Measurements from ENCODE around the gene TMEM161A.
A peak's percentile ranks its signal among the peaks of the same experiment; 100 is the strongest.
"Not testable (repeated sequence)": the region's sequence is repeated elsewhere in the genome, so short reads cannot be mapped to it uniquely, and the experiment has no call there.

The TMEM161A gene

GRCh38 chr19:19140476-19140875 lies 2.2 kb upstream of the TMEM161A start:
- Histone ChIP-seq H3K9me3 (ENCODE audit: control insufficient read depth in 2 of 2, low read length in 2 of 2) (no peaks in the 10 kb centered on the region), H3K27ac (ENCODE audit: low read length) (no peak overlapping the region), H3K27me3 (ENCODE audit: control insufficient read depth in 1 of 2, insufficient read depth in 2 of 2, low read length in 2 of 2) (no peaks in the 10 kb centered on the region), H3K36me3 (ENCODE audit: control insufficient read depth in 2 of 2, insufficient read depth in 2 of 2, low read length in 2 of 2) (no peaks in the 10 kb centered on the region), H3K4me3 (ENCODE audit: low read length in 2 of 2) (no peak overlapping the region), H3K4me1 (ENCODE audit: control insufficient read depth, insufficient read depth, low read length) (peaks cover 12% of the 10 kb centered on the region), H3K9ac (ENCODE audit: low read length in 2 of 2) (no peak overlapping the region)

- H3K27ac ChIP-seq (ENCODE audit: low read length), result no peak overlapping the region
- H3K36me3 ChIP-seq (ENCODE audit: control insufficient read depth in 2 of 2, insufficient read depth in 2 of 2, low read length in 2 of 2), result no peaks in the 10 kb centered on the region
- no peaks in the 10 kb centered on the region for H3K9me3 ChIP-seq (ENCODE audit: control insufficient read depth in 2 of 2, low read length in 2 of 2)
- H3K4me3 ChIP-seq (ENCODE audit: low read length in 2 of 2), result no peak overlapping the region
- H3K4me1 ChIP-seq (ENCODE audit: control insufficient read depth, insufficient read depth, low read length), result peaks cover 13% of the 10 kb centered on the region
- H3K27me3 ChIP-seq (ENCODE audit: control insufficient read depth in 1 of 2, insufficient read depth in 2 of 2, low read length in 2 of 2), result no peaks in the 10 kb centered on the region
- no peak overlapping the region for H3K9ac ChIP-seq (ENCODE audit: low read length in 2 of 2)
These were observed 1.6 kb upstream of the TMEM161A start for GRCh38 chr19:19139876-19140229.

- Histone ChIP-seq H3K4me1 (ENCODE audit: control insufficient read depth, insufficient read depth, low read length) (peaks cover 17% of the 10 kb centered on the region), H3K27ac (ENCODE audit: low read length) (peak overlapping the region; percentile 37), H3K36me3 (ENCODE audit: control insufficient read depth in 2 of 2, insufficient read depth in 2 of 2, low read length in 2 of 2) (no peaks in the 10 kb centered on the region), H3K27me3 (ENCODE audit: control insufficient read depth in 1 of 2, insufficient read depth in 2 of 2, low read length in 2 of 2) (no peaks in the 10 kb centered on the region), H3K4me3 (ENCODE audit: low read length in 2 of 2) (peak overlapping the region; percentile 99), H3K9me3 (ENCODE audit: control insufficient read depth in 2 of 2, low read length in 2 of 2) (peaks cover 0 to 1% of the 10 kb centered on the region in 2 donors), H3K9ac (ENCODE audit: low read length in 2 of 2) (peak overlapping the region; percentile 98 to 99)
These were observed 646 bp downstream of the TMEM161A start for GRCh38 chr19:19137556-19138108.

GRCh38 chr19:19135713-19136112 lies 2.6 kb downstream of the TMEM161A start:
- H3K4me1 ChIP-seq (ENCODE audit: control insufficient read depth, insufficient read depth, low read length), result peaks cover 17% of the 10 kb centered on the region
- H3K9ac ChIP-seq (ENCODE audit: low read length in 2 of 2); H3K27ac ChIP-seq (ENCODE audit: low read length); H3K4me3 ChIP-seq (ENCODE audit: low read length in 2 of 2); H3K27me3 ChIP-seq (ENCODE audit: control insufficient read depth in 1 of 2, insufficient read depth in 2 of 2, low read length in 2 of 2); H3K36me3 ChIP-seq (ENCODE audit: control insufficient read depth in 2 of 2, insufficient read depth in 2 of 2, low read length in 2 of 2): not testable (repeated sequence)
- H3K9me3 ChIP-seq (ENCODE audit: control insufficient read depth in 2 of 2, low read length in 2 of 2), result peaks cover 0 to 11% of the 10 kb centered on the region in 2 donors

- no peak overlapping the region for H3K27ac ChIP-seq (ENCODE audit: low read length)
- no peak overlapping the region for H3K9ac ChIP-seq (ENCODE audit: low read length in 2 of 2)
- no peaks in the 10 kb centered on the region for H3K27me3 ChIP-seq (ENCODE audit: control insufficient read depth in 1 of 2, insufficient read depth in 2 of 2, low read length in 2 of 2)
- H3K36me3 ChIP-seq (ENCODE audit: control insufficient read depth in 2 of 2, insufficient read depth in 2 of 2, low read length in 2 of 2), result peaks cover 3 to 6% of the 10 kb centered on the region in 2 donors
- H3K9me3 ChIP-seq (ENCODE audit: control insufficient read depth in 2 of 2, low read length in 2 of 2), result peaks cover 0 to 11% of the 10 kb centered on the region in 2 donors
- peak overlapping the region in 1 of 2 donors; percentile 29 for H3K4me3 ChIP-seq (ENCODE audit: low read length in 2 of 2)
- H3K4me1 ChIP-seq (ENCODE audit: control insufficient read depth, insufficient read depth, low read length), result peaks cover 17% of the 10 kb centered on the region
These were observed 3.6 kb downstream of the TMEM161A start for GRCh38 chr19:19134687-19135158.

GRCh38 chr19:19133985-19134384 lies 4.3 kb downstream of the TMEM161A start:
- Histone ChIP-seq H3K9me3 (ENCODE audit: control insufficient read depth in 2 of 2, low read length in 2 of 2) (peaks cover 0 to 11% of the 10 kb centered on the region in 2 donors), H3K9ac (ENCODE audit: low read length in 2 of 2) (no peak overlapping the region), H3K4me1 (ENCODE audit: control insufficient read depth, insufficient read depth, low read length) (peaks cover 17% of the 10 kb centered on the region), H3K27me3 (ENCODE audit: control insufficient read depth in 1 of 2, insufficient read depth in 2 of 2, low read length in 2 of 2) (no peaks in the 10 kb centered on the region), H3K27ac (ENCODE audit: low read length) (no peak overlapping the region), H3K36me3 (ENCODE audit: control insufficient read depth in 2 of 2, insufficient read depth in 2 of 2, low read length in 2 of 2) (peaks cover 3 to 6% of the 10 kb centered on the region in 2 donors), H3K4me3 (ENCODE audit: low read length in 2 of 2) (no peak overlapping the region)

- H3K9me3 ChIP-seq (ENCODE audit: control insufficient read depth in 2 of 2, low read length in 2 of 2), result peaks cover 0 to 11% of the 10 kb centered on the region in 2 donors
- H3K27ac ChIP-seq (ENCODE audit: low read length), result no peak overlapping the region
- no peak overlapping the region for H3K4me3 ChIP-seq (ENCODE audit: low read length in 2 of 2)
- H3K4me1 ChIP-seq (ENCODE audit: control insufficient read depth, insufficient read depth, low read length), result peaks cover 14% of the 10 kb centered on the region
- H3K9ac ChIP-seq (ENCODE audit: low read length in 2 of 2), result no peak overlapping the region
- H3K27me3 ChIP-seq (ENCODE audit: control insufficient read depth in 1 of 2, insufficient read depth in 2 of 2, low read length in 2 of 2), result no peaks in the 10 kb centered on the region
- H3K36me3 ChIP-seq (ENCODE audit: control insufficient read depth in 2 of 2, insufficient read depth in 2 of 2, low read length in 2 of 2), result peaks cover 3 to 6% of the 10 kb centered on the region in 2 donors
These were observed 5.4 kb downstream of the TMEM161A start for GRCh38 chr19:19132912-19133311.

GRCh38 chr19:19131989-19132388 lies 6.3 kb downstream of the TMEM161A start:
- H3K27ac ChIP-seq (ENCODE audit: low read length), result no peak overlapping the region
- H3K4me1 ChIP-seq (ENCODE audit: control insufficient read depth, insufficient read depth, low read length), result peaks cover 5% of the 10 kb centered on the region
- H3K9ac ChIP-seq (ENCODE audit: low read length in 2 of 2), result no peak overlapping the region
- H3K4me3 ChIP-seq (ENCODE audit: low read length in 2 of 2), result no peak overlapping the region
- no peaks in the 10 kb centered on the region for H3K27me3 ChIP-seq (ENCODE audit: control insufficient read depth in 1 of 2, insufficient read depth in 2 of 2, low read length in 2 of 2)
- H3K36me3 ChIP-seq (ENCODE audit: control insufficient read depth in 2 of 2, insufficient read depth in 2 of 2, low read length in 2 of 2), result peaks cover 3 to 6% of the 10 kb centered on the region in 2 donors
- H3K9me3 ChIP-seq (ENCODE audit: control insufficient read depth in 2 of 2, low read length in 2 of 2), result peaks cover 0 to 11% of the 10 kb centered on the region in 2 donors

GRCh38 chr19:19126102-19126501 lies 12.2 kb downstream of the TMEM161A start:
- Histone ChIP-seq H3K36me3 (ENCODE audit: control insufficient read depth in 2 of 2, insufficient read depth in 2 of 2, low read length in 2 of 2) (peaks cover 3 to 6% of the 10 kb centered on the region in 2 donors), H3K27ac (ENCODE audit: low read length) (no peak overlapping the region), H3K9me3 (ENCODE audit: control insufficient read depth in 2 of 2, low read length in 2 of 2) (no peaks in the 10 kb centered on the region), H3K9ac (ENCODE audit: low read length in 2 of 2) (no peak overlapping the region), H3K4me1 (ENCODE audit: control insufficient read depth, insufficient read depth, low read length) (no peaks in the 10 kb centered on the region), H3K27me3 (ENCODE audit: control insufficient read depth in 1 of 2, insufficient read depth in 2 of 2, low read length in 2 of 2) (no peaks in the 10 kb centered on the region), H3K4me3 (ENCODE audit: low read length in 2 of 2) (no peak overlapping the region)

GRCh38 chr19:19123386-19123785 lies 14.9 kb downstream of the TMEM161A start:
- Histone ChIP-seq H3K27ac (ENCODE audit: low read length) (no peak overlapping the region), H3K9me3 (ENCODE audit: control insufficient read depth in 2 of 2, low read length in 2 of 2) (no peaks in the 10 kb centered on the region), H3K36me3 (ENCODE audit: control insufficient read depth in 2 of 2, insufficient read depth in 2 of 2, low read length in 2 of 2) (peaks cover 3 to 4% of the 10 kb centered on the region in 2 donors), H3K27me3 (ENCODE audit: control insufficient read depth in 1 of 2, insufficient read depth in 2 of 2, low read length in 2 of 2) (no peaks in the 10 kb centered on the region), H3K4me1 (ENCODE audit: control insufficient read depth, insufficient read depth, low read length) (peaks cover 13% of the 10 kb centered on the region), H3K9ac (ENCODE audit: low read length in 2 of 2) (no peak overlapping the region), H3K4me3 (ENCODE audit: low read length in 2 of 2) (no peak overlapping the region)

- Histone ChIP-seq H3K4me3 (ENCODE audit: low read length in 2 of 2) (no peak overlapping the region), H3K27me3 (ENCODE audit: control insufficient read depth in 1 of 2, insufficient read depth in 2 of 2, low read length in 2 of 2) (no peaks in the 10 kb centered on the region), H3K9me3 (ENCODE audit: control insufficient read depth in 2 of 2, low read length in 2 of 2) (no peaks in the 10 kb centered on the region), H3K36me3 (ENCODE audit: control insufficient read depth in 2 of 2, insufficient read depth in 2 of 2, low read length in 2 of 2) (peaks cover 3 to 4% of the 10 kb centered on the region in 2 donors), H3K27ac (ENCODE audit: low read length) (no peak overlapping the region), H3K9ac (ENCODE audit: low read length in 2 of 2) (no peak overlapping the region), H3K4me1 (ENCODE audit: control insufficient read depth, insufficient read depth, low read length) (peaks cover 13% of the 10 kb centered on the region)
These were observed 15.4 kb downstream of the TMEM161A start for GRCh38 chr19:19122902-19123301.

All from stomach smooth muscle (tissue), 2 donors.